Measurements from ENCODE around the gene NDUFA11.
"Not testable (repeated sequence)": the region's sequence is repeated elsewhere in the genome, so short reads cannot be mapped to it uniquely, and the experiment has no call there.

The NDUFA11 gene

DNA sequence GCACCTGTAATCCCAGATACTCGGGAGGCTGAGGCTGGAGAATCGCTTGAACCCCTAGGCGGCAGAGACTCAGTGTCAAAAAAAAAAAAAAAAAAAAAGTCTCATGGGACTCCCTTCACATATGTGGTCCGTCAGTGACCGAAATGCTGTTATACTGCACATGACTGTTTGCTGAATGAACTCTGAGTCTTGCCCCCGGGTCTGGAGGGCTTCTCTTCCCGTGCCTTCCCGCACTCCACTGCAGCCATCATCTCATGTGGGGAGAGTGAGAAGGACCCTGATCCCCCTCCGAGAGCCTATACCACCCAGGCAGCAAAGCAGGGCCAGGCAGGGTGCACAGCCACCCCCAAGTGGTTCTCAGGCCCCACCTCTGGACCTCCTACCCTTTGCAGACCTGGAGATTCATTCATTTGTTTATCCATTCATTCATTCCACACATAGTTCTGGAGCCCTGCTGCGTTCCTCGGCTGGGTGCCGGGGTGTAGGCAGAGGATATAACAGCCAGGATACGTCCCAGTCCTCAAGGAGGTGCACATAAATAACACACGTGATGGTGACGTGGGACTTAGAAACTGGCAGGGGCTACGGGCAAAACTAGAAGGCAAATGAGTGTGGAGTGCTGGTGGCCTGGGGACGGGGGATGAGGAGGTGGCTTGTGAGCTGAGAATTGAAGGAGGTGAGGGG lies 14.2 kb downstream of the NDUFA11 start:
- DNase-seq (ENCODE audit: low read depth) = no peak
- no peak overlapping the region for H3K4me3 ChIP-seq (ENCODE audit: low read depth, low read length)
- TF ChIP-seq, protein P1, sequence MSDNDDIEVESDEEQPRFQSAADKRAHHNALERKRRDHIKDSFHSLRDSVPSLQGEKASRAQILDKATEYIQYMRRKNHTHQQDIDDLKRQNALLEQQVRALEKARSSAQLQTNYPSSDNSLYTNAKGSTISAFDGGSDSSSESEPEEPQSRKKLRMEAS (IDR thresholded peaks at IDR 0.05; ENCODE audit: low read depth, low read length) = no peak
- no peak for TF ChIP-seq MYC (IDR thresholded peaks at IDR 0.05; ENCODE audit: low read depth, low read length)
- TF ChIP-seq, protein P2, sequence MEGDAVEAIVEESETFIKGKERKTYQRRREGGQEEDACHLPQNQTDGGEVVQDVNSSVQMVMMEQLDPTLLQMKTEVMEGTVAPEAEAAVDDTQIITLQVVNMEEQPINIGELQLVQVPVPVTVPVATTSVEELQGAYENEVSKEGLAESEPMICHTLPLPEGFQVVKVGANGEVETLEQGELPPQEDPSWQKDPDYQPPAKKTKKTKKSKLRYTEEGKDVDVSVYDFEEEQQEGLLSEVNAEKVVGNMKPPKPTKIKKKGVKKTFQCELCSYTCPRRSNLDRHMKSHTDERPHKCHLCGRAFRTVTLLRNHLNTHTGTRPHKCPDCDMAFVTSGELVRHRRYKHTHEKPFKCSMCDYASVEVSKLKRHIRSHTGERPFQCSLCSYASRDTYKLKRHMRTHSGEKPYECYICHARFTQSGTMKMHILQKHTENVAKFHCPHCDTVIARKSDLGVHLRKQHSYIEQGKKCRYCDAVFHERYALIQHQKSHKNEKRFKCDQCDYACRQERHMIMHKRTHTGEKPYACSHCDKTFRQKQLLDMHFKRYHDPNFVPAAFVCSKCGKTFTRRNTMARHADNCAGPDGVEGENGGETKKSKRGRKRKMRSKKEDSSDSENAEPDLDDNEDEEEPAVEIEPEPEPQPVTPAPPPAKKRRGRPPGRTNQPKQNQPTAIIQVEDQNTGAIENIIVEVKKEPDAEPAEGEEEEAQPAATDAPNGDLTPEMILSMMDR (IDR thresholded peaks at IDR 0.05; ENCODE audit: low read depth, low read length) = no peak
- TF ChIP-seq POLR2A (IDR thresholded peaks at IDR 0.05; ENCODE audit: extremely low read depth, insufficient read length) = no peak

DNA sequence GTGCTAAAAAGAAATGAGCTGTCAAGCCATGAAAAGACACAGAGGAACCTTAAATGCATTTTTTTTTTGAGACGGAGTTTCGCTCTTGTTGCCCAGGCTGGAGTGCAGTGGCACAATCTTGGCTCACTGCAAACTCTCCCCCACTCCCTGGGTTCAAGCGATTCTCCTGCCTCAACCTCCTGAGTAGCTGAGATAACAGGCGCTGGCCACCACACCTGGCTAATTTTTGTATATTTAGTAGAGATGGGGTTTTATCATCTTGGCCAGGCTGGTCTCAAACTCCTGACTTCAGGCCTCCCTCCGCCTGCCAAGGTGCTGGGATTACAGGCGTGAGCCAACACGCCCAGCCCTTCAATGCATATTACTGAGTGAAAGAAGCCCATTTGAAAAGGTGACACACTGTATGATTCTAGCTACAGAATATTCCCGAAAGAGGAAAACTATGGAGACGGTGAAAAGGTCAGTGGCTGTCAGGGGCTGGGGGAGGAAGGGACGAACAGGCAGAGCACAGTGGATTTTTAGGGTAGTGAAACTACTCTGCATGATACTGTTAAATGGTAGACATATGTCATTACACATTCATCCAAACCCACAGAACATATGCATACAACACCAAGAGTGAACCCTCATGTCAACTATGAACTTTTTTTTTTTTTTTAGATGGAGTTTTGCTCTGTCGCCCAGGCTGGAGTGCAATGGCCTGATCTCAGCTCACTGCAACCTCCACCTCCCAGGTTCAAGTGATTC lies 19.4 kb downstream of the NDUFA11 start:
- not testable (repeated sequence) for DNase-seq (ENCODE audit: low read depth); H3K4me3 ChIP-seq (ENCODE audit: low read depth, low read length)

DNA sequence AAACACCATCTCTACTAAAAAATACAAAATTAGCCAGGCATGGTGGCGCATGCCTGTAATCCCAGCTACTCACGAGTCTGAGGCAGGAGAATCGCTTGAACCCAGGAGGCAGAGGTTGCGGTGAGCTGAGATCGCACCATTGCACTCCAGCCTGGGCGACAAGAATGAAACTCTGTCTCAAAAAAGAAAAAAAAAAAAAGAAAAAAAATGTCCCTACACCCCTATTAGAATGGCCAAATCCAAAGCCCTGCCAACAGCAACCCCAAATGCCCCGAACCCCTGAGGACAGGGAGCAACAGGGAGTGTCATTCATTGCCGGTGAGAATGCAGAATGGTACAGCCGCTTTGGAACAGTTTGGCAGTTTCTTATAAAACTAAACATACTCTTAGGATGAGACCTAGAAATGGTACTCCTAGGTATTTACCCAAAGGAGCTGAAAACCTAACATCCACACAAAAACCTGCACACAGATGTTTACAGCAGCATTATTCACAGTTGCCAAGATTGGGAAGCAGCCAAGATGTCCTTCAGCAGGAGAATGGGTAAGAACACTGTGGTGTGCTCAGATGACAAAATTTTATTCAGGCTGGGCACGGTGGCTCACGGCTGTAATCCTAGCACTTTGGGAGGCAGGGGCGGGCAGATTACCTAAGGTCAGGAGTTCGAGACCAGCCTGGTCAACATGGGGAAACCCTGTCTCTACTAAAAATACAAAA lies 20.3 kb downstream of the NDUFA11 start:
- not testable (repeated sequence) for DNase-seq (ENCODE audit: low read depth); H3K4me3 ChIP-seq (ENCODE audit: low read depth, low read length)

DNA sequence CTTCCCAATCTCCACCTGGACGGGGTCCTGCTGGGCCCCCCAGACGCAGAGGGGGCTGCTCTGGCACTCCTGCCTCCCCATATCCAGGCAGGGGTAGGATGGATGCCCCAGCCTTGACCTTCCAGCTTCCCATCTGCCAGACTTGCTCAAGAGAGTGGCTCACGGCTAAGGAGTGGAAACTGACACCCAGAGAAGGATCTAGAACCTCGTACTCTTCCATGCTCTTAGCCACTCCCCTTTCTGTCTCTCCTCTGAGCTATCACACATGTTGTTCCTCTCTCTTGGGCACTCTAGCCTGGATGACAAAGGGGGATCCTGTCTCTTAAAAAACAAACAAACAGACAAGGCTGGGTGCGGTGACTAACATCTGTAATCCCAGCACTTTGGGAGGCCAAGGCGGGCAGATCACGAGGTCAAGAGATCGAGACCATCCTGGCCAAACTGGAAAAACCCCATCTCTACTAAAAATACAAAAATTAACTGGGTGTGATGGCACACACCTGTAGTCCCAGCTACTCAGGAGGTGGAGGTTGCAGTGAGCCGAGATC lies 21.1 kb downstream of the NDUFA11 start:
- no peak overlapping the region for H3K4me3 ChIP-seq (ENCODE audit: low read depth, low read length)
- TF ChIP-seq MYC (IDR thresholded peaks at IDR 0.05; ENCODE audit: low read depth, low read length) (no peak), POLR2A (IDR thresholded peaks at IDR 0.05; ENCODE audit: extremely low read depth, insufficient read length) (no peak)
- DNase-seq (ENCODE audit: low read depth) = no peak

DNA sequence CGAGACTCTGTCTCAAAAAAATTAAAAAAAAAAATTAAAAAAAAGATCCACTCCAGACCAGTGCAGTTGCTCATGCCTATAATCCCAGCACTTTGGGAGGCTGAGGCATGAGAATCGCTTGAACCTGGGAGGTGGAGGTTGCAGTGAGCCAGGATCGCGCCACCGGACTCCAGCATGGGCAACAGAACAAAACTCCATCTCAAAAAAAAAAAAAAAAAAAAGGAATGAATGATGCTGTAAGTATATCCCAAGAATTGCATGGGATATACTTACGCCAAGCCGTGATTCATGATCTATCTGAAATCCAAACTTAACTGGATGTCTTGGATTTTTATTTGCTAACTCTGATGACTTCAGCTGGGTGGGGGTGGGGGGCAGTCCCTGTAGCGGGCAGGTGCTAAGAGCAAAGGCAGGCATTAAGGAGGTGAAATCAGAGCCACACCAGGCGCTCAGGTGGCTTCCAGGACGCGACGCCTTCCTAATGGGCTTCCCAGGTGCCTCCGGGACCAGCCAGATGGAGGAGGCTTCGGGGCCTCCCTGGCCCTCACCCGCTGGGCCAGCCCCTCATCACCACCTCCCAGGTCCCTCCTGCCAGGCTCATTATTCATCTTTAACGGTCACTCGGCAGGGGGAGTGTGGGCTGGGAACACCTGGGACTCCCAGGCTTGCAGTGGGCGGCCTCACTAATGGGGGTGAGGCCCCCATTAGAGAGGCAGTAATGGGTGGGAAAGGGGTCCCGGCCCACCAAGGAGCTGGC lies 21.9 kb downstream of the NDUFA11 start:
- TF ChIP-seq, protein P2 (IDR thresholded peaks at IDR 0.05; ENCODE audit: low read depth, low read length) = no peak
- TF ChIP-seq POLR2A (IDR thresholded peaks at IDR 0.05; ENCODE audit: extremely low read depth, insufficient read length) = no peak
- TF ChIP-seq, protein P1 (IDR thresholded peaks at IDR 0.05; ENCODE audit: low read depth, low read length) = no peak
- no peak for TF ChIP-seq MYC (IDR thresholded peaks at IDR 0.05; ENCODE audit: low read depth, low read length)
- H3K4me3 ChIP-seq (ENCODE audit: low read depth, low read length) = no peak overlapping the region
- DNase-seq (ENCODE audit: low read depth) = no peak

DNA sequence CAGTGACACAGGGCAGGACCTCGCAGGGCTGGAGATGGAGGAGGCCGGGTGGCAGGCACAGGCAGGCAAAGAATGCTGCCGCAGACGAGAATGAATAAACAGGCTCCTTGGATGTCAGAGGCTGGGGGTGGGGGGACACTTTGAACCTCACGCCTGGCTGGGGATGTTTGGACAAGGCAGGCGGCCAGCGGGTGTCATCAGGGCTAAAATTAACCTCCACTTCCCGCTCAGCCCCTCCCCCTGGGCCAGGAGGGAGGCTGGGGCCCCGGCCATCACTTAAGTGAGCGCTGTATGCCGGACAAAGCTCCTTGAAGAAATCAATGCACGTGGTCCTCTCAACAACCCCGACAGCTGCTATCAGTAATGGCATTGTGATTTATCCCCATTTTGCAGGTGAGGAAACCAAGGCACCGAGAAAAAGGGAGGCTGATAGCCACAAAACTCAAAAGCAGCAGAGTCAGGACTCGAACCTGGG lies 22.9 kb downstream of the NDUFA11 start:
- TF ChIP-seq, protein P2 (IDR thresholded peaks at IDR 0.05; ENCODE audit: low read depth, low read length) = no peak
- TF ChIP-seq POLR2A (IDR thresholded peaks at IDR 0.05; ENCODE audit: extremely low read depth, insufficient read length) = no peak
- TF ChIP-seq, protein P1 (IDR thresholded peaks at IDR 0.05; ENCODE audit: low read depth, low read length) = no peak
- DNase-seq (ENCODE audit: low read depth) = no peak
- H3K4me3 ChIP-seq (ENCODE audit: low read depth, low read length) = no peak overlapping the region

DNA sequence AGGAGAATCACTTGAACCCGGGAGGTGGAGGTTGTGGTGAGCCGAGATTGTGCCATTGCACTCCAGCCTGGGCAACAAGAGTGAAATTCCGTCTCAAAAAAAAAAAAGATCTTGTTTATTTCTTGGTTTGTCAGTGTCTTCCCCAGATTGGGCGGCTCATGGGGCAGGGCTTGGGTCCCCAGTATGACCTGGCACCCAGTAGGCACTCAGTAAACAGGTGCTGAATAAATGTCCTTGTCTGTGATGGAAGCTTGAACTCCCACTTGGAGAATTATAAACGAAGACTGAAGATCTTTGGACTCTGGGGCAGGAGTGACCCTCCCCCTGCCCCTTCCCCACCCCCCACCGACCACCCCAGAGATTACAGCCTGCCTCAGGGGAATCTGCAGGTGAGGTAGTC lies 23.4 kb downstream of the NDUFA11 start:
- no peak for DNase-seq (ENCODE audit: low read depth)
- no peak overlapping the region for H3K4me3 ChIP-seq (ENCODE audit: low read depth, low read length)
- no peak for TF ChIP-seq MYC (IDR thresholded peaks at IDR 0.05; ENCODE audit: low read depth, low read length)
- TF ChIP-seq, protein P1 (IDR thresholded peaks at IDR 0.05; ENCODE audit: low read depth, low read length) = no peak
- TF ChIP-seq POLR2A (IDR thresholded peaks at IDR 0.05; ENCODE audit: extremely low read depth, insufficient read length) = no peak
- TF ChIP-seq, protein P2 (IDR thresholded peaks at IDR 0.05; ENCODE audit: low read depth, low read length) = no peak

All from NB4 (cell line).